Small intestine (tissue), 7 donors: ENCODE measurements around the gene DEGS2. TPM values are rescaled to one million over a fixed set of nuclear protein-coding genes. Genes with fewer than 3 reads are reported as not detected.

ENCODE experiments used
- DNase-seq, 2 donors: peaks; one replicate each; pipeline versions ENCODE4 v3.0.0 to v3.0.0-alpha.2; 2013
- FAIRE-seq: peaks from 2 replicates; lab custom pipeline; 2012; peaks lifted over from hg19 to GRCh38; lab: Jason Lieb, UNC
- H3K27ac ChIP-seq, 3 donors: one replicate each; pipeline ENCODE4 v1.5.1; 2013; ENCODE audit warnings: low read length in 2 of 3, mild to moderate bottlenecking in 2 of 3, control low read depth in 1 of 3, inconsistent platforms in 1 of 3, low read depth in 1 of 3, moderate library complexity in 1 of 3
- H3K27me3 ChIP-seq, 3 donors: one replicate each; pipeline ENCODE4 v1.6.1; 2013; ENCODE audit warnings: low read length in 3 of 3, inconsistent platforms in 1 of 3; ENCODE audit not compliant: control insufficient read depth in 3 of 3, insufficient read depth in 3 of 3
- H3K36me3 ChIP-seq, 3 donors: one replicate each; pipeline ENCODE4 v1.6.1; 2013; ENCODE audit warnings: low read length in 3 of 3, inconsistent platforms in 1 of 3, low read depth in 1 of 3, mild to moderate bottlenecking in 1 of 3, moderate library complexity in 1 of 3; ENCODE audit not compliant: control insufficient read depth in 3 of 3, insufficient read depth in 2 of 3
- H3K4me1 ChIP-seq, 3 donors: one replicate each; pipeline ENCODE4 v1.6.1; 2013; ENCODE audit warnings: low read length in 2 of 3, inconsistent platforms in 1 of 3, low read depth in 1 of 3, mild to moderate bottlenecking in 1 of 3, moderate library complexity in 1 of 3; ENCODE audit not compliant: control insufficient read depth in 3 of 3, insufficient read depth in 2 of 3
- H3K4me3 ChIP-seq, 3 donors: one replicate each; pipeline ENCODE4 v1.5.1; 2013; ENCODE audit warnings: low read length in 3 of 3, control low read depth in 1 of 3, inconsistent platforms in 1 of 3, low read depth in 1 of 3, mild to moderate bottlenecking in 1 of 3, moderate library complexity in 1 of 3
- H3K9me3 ChIP-seq, 2 donors: one replicate each; pipeline ENCODE4 v1.6.1; 2013; ENCODE audit warnings: low read depth in 1 of 2, low read length in 1 of 2; ENCODE audit not compliant: control insufficient read depth in 2 of 2, insufficient read depth in 1 of 2
- WGBS, 3 donors: extraction: QIAGEN DNeasy Blood & Tissue Kit; methylation state at CpG; one replicate each; pipeline ENCODE4 v1.1.7; 2013; 5-methylcytosine and 5-hydroxymethylcytosine counted together
- polyA plus RNA-seq, 4 donors: library from polyadenylated mRNA; stranded (reverse) in 3 of 4; unstranded in 1 of 4; fragments of 200-250 nt in 3 of 4; fragments of 120-200 nt in 1 of 4; gene quantifications; one replicate each; pipeline versions ENCODE4 v1.2.1 to v1.2.3, GENCODE V29; 2013
- donor health status: healthy with polysubstance abuse.
- donor health status: control.
- donor health status: control.
- donor health status: Bipolar disorder and iron deficiency.
- donor health status: healthy.

DEGS2 gene
- polyA plus RNA-seq, 4 donors, result 16.1 to 47.0 (median 24.0) TPM

GRCh38 chr14:100138082-100138787, 21.2 kb downstream of the DEGS2 start:
- DNase-seq (no peak), FAIRE-seq (no peak)
- peak overlapping the region in 1 of 3 donors; percentile 66 for H3K27ac ChIP-seq

GRCh38 chr14:100137173-100137572, 22.3 kb downstream of the DEGS2 start:
- DNase-seq, result no peak
- Histone ChIP-seq H3K9me3 (no peaks in the 10 kb centered on the region), H3K4me1 (peaks cover 0 to 30% (median 2%) of the 10 kb centered on the region in 3 donors), H3K4me3 (no peak overlapping the region), H3K27ac (no peak overlapping the region), H3K36me3 (peaks cover 4 to 95% (median 8%) of the 10 kb centered on the region in 3 donors), H3K27me3 (no peaks in the 10 kb centered on the region)
- WGBS, 3 donors, result 80 to 92% (median 91%) methylated on average over 8 of the region's 8 CpGs
- FAIRE-seq, result no peak

More at GRCh38 chr14:100138082-100138787, 21.2 kb downstream of the DEGS2 start:
- Histone ChIP-seq H3K36me3 (peaks cover 3 to 93% (median 4%) of the 10 kb centered on the region in 3 donors), H3K27me3 (no peaks in the 10 kb centered on the region), H3K9me3 (no peaks in the 10 kb centered on the region), H3K4me3 (no peak overlapping the region), H3K4me1 (peaks cover 0 to 40% (median 5%) of the 10 kb centered on the region in 3 donors)
- 67 to 75% (median 68%) methylated on average over 8 of the region's 8 CpGs for WGBS, 3 donors

GRCh38 chr14:100135784-100136183, 23.7 kb downstream of the DEGS2 start:
- H3K27me3 ChIP-seq, result no peaks in the 10 kb centered on the region
- DNase-seq (no peak), FAIRE-seq (no peak)
- H3K9me3 ChIP-seq, result no peaks in the 10 kb centered on the region
- H3K4me1 ChIP-seq, result peaks cover 0 to 17% (median 0%) of the 10 kb centered on the region in 3 donors
- no peak overlapping the region for H3K27ac ChIP-seq
- peaks cover 0 to 94% (median 10%) of the 10 kb centered on the region in 3 donors for H3K36me3 ChIP-seq
- WGBS, 3 donors, result 85 to 90% (median 87%) methylated on average over 5 of the region's 5 CpGs
- no peak overlapping the region for H3K4me3 ChIP-seq

- Histone ChIP-seq H3K27me3 (no peaks in the 10 kb centered on the region), H3K9me3 (no peaks in the 10 kb centered on the region), H3K4me1 (peaks cover 0 to 9% (median 0%) of the 10 kb centered on the region in 3 donors), H3K4me3 (no peak overlapping the region), H3K27ac (no peak overlapping the region), H3K36me3 (peaks cover 0 to 96% (median 7%) of the 10 kb centered on the region in 3 donors)
- DNase-seq, result no peak
- WGBS, 3 donors, result 87 to 88% (median 88%) methylated on average over 9 of the region's 9 CpGs
- no peak for FAIRE-seq
These were observed 24.4 kb downstream of the DEGS2 start for GRCh38 chr14:100135073-100135472.

DNA sequence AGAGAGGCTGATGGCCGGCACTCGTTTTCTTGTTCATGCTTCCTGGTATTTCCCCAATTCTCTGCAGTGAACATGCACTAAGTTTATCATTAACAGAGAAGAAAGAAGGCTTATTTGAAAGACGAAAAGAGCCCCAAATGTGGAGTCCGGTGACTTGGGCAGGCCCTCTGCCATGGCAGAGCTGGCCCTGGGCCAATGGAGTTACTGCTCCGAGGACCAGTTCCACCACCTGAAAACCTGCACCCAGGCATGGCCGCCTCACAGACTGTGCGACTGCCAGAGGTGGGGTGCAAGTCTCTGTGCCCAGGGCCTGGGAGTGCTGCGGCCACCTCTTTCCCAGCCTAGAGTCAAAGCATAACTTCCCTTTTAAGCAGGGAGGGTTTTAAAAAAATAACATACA, 24.9 kb downstream of the DEGS2 start:
- H3K4me3 ChIP-seq, result no peak overlapping the region
- H3K9me3 ChIP-seq, result no peaks in the 10 kb centered on the region
- H3K27ac ChIP-seq, result no peak overlapping the region
- FAIRE-seq, result no peak
- 43 to 63% (median 53%) methylated on average over 8 of the region's 8 CpGs for WGBS, 3 donors
- H3K27me3 ChIP-seq, result no peaks in the 10 kb centered on the region
- peaks cover 0 to 5% (median 0%) of the 10 kb centered on the region in 3 donors for H3K4me1 ChIP-seq
- H3K36me3 ChIP-seq, result peaks cover 0 to 96% (median 7%) of the 10 kb centered on the region in 3 donors
- no peak for DNase-seq

DNA sequence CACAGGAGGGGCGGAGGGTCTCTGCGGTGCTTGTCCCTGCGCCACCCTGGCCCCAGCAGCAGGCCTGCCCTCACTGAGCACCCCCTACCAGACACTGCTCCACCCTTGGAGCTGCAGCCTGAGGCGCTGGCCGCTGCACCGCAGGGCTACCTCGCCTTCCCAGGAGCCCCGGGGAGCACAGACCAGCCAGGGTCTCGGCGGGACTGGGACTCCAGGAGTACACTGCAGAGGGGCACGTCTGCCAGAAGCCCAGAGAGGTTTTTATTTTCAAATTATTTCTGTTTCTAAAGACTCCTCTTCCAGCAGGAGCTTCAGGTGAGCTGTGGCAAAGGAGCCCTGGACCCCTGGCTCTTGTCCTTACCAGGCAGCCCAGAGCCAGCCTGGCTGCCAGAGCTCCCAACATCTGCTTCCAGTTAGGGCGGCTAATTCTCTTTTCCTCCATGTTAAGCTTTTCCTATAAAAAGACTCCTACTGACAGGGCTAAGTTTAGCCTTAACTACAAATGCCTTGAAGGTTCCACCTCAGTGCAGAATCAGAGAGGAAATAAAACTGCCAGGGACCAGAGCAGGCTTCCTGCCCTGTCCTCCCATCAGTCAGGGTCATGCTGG, 26.4 kb downstream of the DEGS2 start:
- Histone ChIP-seq H3K36me3 (peaks cover 0 to 91% (median 7%) of the 10 kb centered on the region in 3 donors), H3K27ac (no peak overlapping the region), H3K4me3 (no peak overlapping the region), H3K4me1 (peaks cover 0 to 4% (median 0%) of the 10 kb centered on the region in 3 donors), H3K9me3 (no peaks in the 10 kb centered on the region), H3K27me3 (no peaks in the 10 kb centered on the region)
- DNase-seq (no peak), FAIRE-seq (no peak)
- WGBS, 3 donors, result 91 to 95% (median 95%) methylated on average over 12 of the region's 12 CpGs

GRCh38 chr14:100132161-100132902, 27.1 kb downstream of the DEGS2 start:
- no peak for FAIRE-seq
- Histone ChIP-seq H3K27me3 (no peaks in the 10 kb centered on the region), H3K36me3 (peaks cover 0 to 91% (median 7%) of the 10 kb centered on the region in 3 donors), H3K27ac (no peak overlapping the region), H3K4me3 (no peak overlapping the region), H3K4me1 (peaks cover 0 to 4% (median 0%) of the 10 kb centered on the region in 3 donors), H3K9me3 (no peaks in the 10 kb centered on the region)
- no peak for DNase-seq
- 85 to 87% (median 86%) methylated on average over 25 of the region's 25 CpGs for WGBS, 3 donors

DNA sequence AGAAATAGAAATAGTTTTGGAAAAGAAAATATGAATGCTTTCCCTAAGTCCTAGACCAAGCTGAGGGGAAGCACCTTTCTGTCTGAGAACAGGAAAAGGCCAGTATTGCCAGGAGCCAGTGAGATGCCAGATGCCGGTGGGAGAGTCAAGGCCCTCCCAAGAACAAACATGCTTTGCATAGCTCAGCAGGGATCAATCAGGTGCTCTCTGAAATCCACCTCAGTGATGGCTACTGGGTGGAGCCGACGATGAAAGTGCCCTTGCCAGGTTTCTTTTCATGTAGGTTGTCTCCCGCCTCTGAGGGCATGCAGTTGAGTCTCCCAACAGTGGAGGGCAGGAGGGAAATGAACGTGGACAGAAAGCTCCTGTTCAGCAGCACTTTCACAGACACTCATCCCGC, 28.3 kb downstream of the DEGS2 start:
- DNase-seq (peak in 1 of 2 donors; percentile 59), FAIRE-seq (no peak)
- Histone ChIP-seq H3K9me3 (no peaks in the 10 kb centered on the region), H3K4me3 (no peak overlapping the region), H3K36me3 (peaks cover 0 to 91% (median 7%) of the 10 kb centered on the region in 3 donors), H3K4me1 (peaks cover 0 to 4% (median 0%) of the 10 kb centered on the region in 3 donors), H3K27me3 (no peaks in the 10 kb centered on the region), H3K27ac (no peak overlapping the region)
- 22 to 59% (median 42%) methylated on average over 6 of the region's 6 CpGs for WGBS, 3 donors
